Measurements from ENCODE around the gene TBX2. TPM values are rescaled to one million over a fixed set of nuclear protein-coding genes. Genes with fewer than 3 reads are reported as not detected.

Gene TBX2
- total RNA-seq, 1 donor from 2014 or later = not detected

DNA sequence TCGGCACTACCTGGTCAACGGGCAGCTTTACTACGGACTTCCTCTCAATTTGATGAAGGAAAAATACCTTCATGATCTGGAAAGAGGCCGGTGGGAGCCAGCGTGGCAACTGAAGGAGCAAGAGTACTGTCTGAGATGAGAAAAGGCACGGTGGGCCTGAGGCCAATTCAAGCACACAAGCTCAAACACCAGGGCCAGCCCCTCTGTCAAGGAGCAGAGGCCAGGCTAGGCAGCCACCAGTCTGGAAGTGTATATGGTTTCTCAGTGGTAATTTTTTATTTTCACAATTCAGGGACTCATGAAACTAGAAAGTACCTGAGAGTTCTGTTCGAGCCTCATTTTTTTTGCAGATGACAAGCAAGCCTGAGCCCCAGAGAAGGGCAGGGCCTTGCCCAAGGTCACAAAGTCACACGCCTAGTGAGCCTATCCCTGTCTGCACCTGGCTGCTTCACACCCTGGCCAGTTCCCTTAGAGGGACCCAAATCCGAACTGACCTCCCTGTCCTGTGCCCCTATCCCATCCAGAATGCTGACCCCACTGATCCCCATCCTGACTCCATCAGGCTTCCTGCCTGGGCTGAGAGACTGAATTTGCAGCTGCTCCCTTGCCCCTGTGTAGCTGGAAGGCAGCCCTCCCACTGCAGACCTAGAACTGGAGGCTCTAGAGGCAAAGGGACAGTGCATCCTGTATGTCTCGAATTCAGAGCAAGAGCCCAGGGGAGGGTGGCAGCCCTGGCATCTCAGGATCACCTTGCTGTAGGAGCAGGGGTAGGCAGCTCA is 4.8 kb upstream of the TBX2 start:
- TF ChIP-seq EZH2phosphoT487 (IDR thresholded peaks at IDR 0.05) = no peak
- no peak for TF ChIP-seq EZH2 (IDR thresholded peaks at IDR 0.05)
- TF ChIP-seq, protein P1, sequence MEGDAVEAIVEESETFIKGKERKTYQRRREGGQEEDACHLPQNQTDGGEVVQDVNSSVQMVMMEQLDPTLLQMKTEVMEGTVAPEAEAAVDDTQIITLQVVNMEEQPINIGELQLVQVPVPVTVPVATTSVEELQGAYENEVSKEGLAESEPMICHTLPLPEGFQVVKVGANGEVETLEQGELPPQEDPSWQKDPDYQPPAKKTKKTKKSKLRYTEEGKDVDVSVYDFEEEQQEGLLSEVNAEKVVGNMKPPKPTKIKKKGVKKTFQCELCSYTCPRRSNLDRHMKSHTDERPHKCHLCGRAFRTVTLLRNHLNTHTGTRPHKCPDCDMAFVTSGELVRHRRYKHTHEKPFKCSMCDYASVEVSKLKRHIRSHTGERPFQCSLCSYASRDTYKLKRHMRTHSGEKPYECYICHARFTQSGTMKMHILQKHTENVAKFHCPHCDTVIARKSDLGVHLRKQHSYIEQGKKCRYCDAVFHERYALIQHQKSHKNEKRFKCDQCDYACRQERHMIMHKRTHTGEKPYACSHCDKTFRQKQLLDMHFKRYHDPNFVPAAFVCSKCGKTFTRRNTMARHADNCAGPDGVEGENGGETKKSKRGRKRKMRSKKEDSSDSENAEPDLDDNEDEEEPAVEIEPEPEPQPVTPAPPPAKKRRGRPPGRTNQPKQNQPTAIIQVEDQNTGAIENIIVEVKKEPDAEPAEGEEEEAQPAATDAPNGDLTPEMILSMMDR (IDR thresholded peaks at IDR 0.05) = no peak
- no peak overlapping the region for H3K4me3 Mint-ChIP-seq
- Histone ChIP-seq H3F3A (ENCODE audit: low read depth) (peaks cover 34% of the 10 kb centered on the region), H3K27me3 (peaks cover 80% of the 10 kb centered on the region), H3K9ac (no peak overlapping the region), H3K36me3 (no peaks in the 10 kb centered on the region), H3K79me2 (ENCODE audit: low read depth) (no peaks in the 10 kb centered on the region), H2AFZ (replicated peaks) (no peak overlapping the region), H3K27ac (no peak overlapping the region), H3K4me1 (peaks cover 25% of the 10 kb centered on the region), H3K9me3 (ENCODE audit: low read depth) (no peaks in the 10 kb centered on the region), H3K4me2 (no peak overlapping the region), H4K20me1 (ENCODE audit: low read depth) (peaks cover 53% of the 10 kb centered on the region), H3K4me3 (no peak overlapping the region)
- peaks cover 15% of the 10 kb centered on the region for H3K4me1 Mint-ChIP-seq
- H3K9me3 Mint-ChIP-seq = peaks cover 2% of the 10 kb centered on the region
- DNase-seq (ENCODE audit: low spot score) = no peak
- peaks cover 2% of the 10 kb centered on the region for H3K36me3 Mint-ChIP-seq
- H3K27me3 Mint-ChIP-seq (ENCODE audit: insufficient read depth, low read depth) = peaks cover 45% of the 10 kb centered on the region
- no peak overlapping the region for H3K27ac Mint-ChIP-seq

DNA sequence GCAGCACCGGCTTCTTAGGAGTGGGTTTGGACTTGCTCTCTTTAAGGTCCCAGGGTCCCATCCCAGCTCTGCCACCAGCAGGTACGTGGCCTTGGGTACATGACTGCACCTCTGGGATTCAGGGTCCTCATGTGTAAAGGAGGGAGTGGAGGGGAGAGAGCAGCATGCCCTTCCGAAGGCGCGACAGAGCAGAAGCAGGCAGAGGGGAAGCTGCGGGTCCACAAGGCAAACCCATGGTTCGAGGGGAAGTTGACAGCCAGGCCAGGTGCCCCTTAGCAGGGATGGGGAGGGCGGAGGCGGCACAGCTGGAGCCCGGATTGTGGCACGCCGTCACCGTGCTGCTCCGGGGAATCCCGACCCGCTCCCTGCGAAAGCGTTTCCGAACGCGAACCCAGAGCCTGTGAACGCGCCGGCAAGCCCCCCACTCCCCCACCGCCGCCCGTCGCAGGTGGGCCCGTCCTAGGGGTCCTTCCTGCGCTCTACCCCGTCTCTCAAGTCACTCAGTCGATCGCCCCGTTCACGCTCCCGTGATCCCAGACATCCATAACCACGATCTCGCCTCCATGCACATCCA is 4.1 kb upstream of the TBX2 start:
- H3F3A ChIP-seq (ENCODE audit: low read depth) = peaks cover 34% of the 10 kb centered on the region
- no peak overlapping the region for H3K9ac ChIP-seq
- Mint-ChIP-seq H3K27ac (no peak overlapping the region), H3K4me3 (peak overlapping the region; percentile 70), H3K4me1 (peaks cover 15% of the 10 kb centered on the region), H3K27me3 (ENCODE audit: insufficient read depth, low read depth) (peaks cover 43% of the 10 kb centered on the region), H3K36me3 (peaks cover 2% of the 10 kb centered on the region), H3K9me3 (peaks cover 2% of the 10 kb centered on the region)
- TF ChIP-seq EZH2phosphoT487 (IDR thresholded peaks at IDR 0.05) (no peak), EZH2 (IDR thresholded peaks at IDR 0.05) (no peak)
- TF ChIP-seq, protein P1 (IDR thresholded peaks at IDR 0.05) = no peak
- H3K9me3 ChIP-seq (ENCODE audit: low read depth) = no peaks in the 10 kb centered on the region
- peaks cover 55% of the 10 kb centered on the region for H4K20me1 ChIP-seq (ENCODE audit: low read depth)
- peak overlapping the region; percentile 89 for H3K4me2 ChIP-seq
- H3K36me3 ChIP-seq = no peaks in the 10 kb centered on the region
- H3K4me1 ChIP-seq = peaks cover 25% of the 10 kb centered on the region
- H3K4me3 ChIP-seq = no peak overlapping the region
- DNase-seq (ENCODE audit: low spot score) = peak; percentile 33
- no peaks in the 10 kb centered on the region for H3K79me2 ChIP-seq (ENCODE audit: low read depth)
- H3K27ac ChIP-seq = no peak overlapping the region
- no peak overlapping the region for H2AFZ ChIP-seq (replicated peaks)
- peaks cover 87% of the 10 kb centered on the region for H3K27me3 ChIP-seq

- Histone ChIP-seq H3K27me3 (peaks cover 93% of the 10 kb centered on the region), H3K4me2 (peak overlapping the region; percentile 89), H3K79me2 (ENCODE audit: low read depth) (no peaks in the 10 kb centered on the region), H3K9me3 (ENCODE audit: low read depth) (no peaks in the 10 kb centered on the region), H4K20me1 (ENCODE audit: low read depth) (peaks cover 61% of the 10 kb centered on the region), H3K36me3 (no peaks in the 10 kb centered on the region), H2AFZ (replicated peaks) (no peak overlapping the region), H3F3A (ENCODE audit: low read depth) (peaks cover 34% of the 10 kb centered on the region), H3K27ac (no peak overlapping the region), H3K4me1 (peaks cover 25% of the 10 kb centered on the region), H3K9ac (no peak overlapping the region), H3K4me3 (no peak overlapping the region)
- H3K27me3 Mint-ChIP-seq (ENCODE audit: insufficient read depth, low read depth) = peaks cover 46% of the 10 kb centered on the region
- H3K27ac Mint-ChIP-seq = no peak overlapping the region
- H3K36me3 Mint-ChIP-seq = peaks cover 2% of the 10 kb centered on the region
- TF ChIP-seq EZH2phosphoT487 (IDR thresholded peaks at IDR 0.05) = peak; percentile 96
- TF ChIP-seq, protein P1 (IDR thresholded peaks at IDR 0.05) = no peak
- TF ChIP-seq EZH2 (IDR thresholded peaks at IDR 0.05) = peak; percentile 96
- peak; percentile 50 for DNase-seq (ENCODE audit: low spot score)
- peak overlapping the region; percentile 28 for H3K4me3 Mint-ChIP-seq
- H3K9me3 Mint-ChIP-seq = peaks cover 2% of the 10 kb centered on the region
- H3K4me1 Mint-ChIP-seq = peaks cover 16% of the 10 kb centered on the region
Measured at GRCh38 chr17:61395983-61396585, 3.6 kb upstream of the TBX2 start.
